Breast epithelium (tissue), 3 donors: ENCODE data around the gene TCTN3.

Source experiments
- POLR2A ChIP-seq: fragments of 450-650 bp; IDR thresholded peaks from one replicate; pipeline ENCODE4 v1.6.1; 2016; ENCODE audit warnings: antibody characterized with exemption, mild to moderate bottlenecking, moderate library complexity
- POLR2AphosphoS5 ChIP-seq, 3 donors: sonication (generic); formaldehyde crosslinking; IDR thresholded peaks; one replicate each; pipeline ENCODE4 v1.6.1; 2017; ENCODE audit warnings: antibody characterized with exemption in 3 of 3
- TF ChIP-seq, protein P1 (sequence below), 3 donors: fragments of 450-650 bp; IDR thresholded peaks; one replicate each; pipeline ENCODE4 v1.5.1; 2016 to 2017; ENCODE audit warnings: antibody characterized with exemption in 3 of 3, mild to moderate bottlenecking in 3 of 3, moderate library complexity in 3 of 3

DNA sequence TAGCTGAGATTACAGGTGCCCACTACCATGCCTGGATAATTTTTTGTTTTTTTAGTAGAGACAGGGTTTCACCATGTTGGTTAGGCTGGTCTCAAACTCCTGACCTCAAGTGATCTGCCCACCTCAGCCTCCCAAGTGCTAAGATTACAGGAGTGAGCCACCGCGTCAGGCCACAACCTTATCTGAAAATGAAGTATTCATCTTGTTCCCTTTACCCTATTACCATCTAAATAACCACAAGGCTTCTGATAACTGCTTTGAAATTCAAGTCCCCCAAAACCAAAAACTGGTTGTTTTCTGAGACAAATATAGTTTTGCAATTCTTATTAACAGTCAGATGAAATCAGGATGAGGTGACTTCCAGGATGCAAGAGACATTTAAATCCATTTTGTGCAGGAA is 2.4 kb downstream of the TCTN3 start:
- TF ChIP-seq, protein P1, sequence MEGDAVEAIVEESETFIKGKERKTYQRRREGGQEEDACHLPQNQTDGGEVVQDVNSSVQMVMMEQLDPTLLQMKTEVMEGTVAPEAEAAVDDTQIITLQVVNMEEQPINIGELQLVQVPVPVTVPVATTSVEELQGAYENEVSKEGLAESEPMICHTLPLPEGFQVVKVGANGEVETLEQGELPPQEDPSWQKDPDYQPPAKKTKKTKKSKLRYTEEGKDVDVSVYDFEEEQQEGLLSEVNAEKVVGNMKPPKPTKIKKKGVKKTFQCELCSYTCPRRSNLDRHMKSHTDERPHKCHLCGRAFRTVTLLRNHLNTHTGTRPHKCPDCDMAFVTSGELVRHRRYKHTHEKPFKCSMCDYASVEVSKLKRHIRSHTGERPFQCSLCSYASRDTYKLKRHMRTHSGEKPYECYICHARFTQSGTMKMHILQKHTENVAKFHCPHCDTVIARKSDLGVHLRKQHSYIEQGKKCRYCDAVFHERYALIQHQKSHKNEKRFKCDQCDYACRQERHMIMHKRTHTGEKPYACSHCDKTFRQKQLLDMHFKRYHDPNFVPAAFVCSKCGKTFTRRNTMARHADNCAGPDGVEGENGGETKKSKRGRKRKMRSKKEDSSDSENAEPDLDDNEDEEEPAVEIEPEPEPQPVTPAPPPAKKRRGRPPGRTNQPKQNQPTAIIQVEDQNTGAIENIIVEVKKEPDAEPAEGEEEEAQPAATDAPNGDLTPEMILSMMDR (IDR thresholded peaks at IDR 0.05): no peak
- TF ChIP-seq POLR2A (no peak), POLR2AphosphoS5 (IDR thresholded peaks at IDR 0.05) (no peak)
